HG03354 (cell line): ENCODE measurements around the gene UST.

Experiments
- ATAC-seq: cut with Tn5 transposase; IDR thresholded peaks from one replicate; pipeline ENCODE4 v1.9.1; 2021; ENCODE audit warnings: mild to moderate bottlenecking; ENCODE audit not compliant: unreplicated experiment, poor library complexity, severe bottlenecking

UST gene

GRCh38 chr6:149062653-149063348, 316.0 kb downstream of the UST start:
- no peak for ATAC-seq

GRCh38 chr6:149063468-149063867, 316.6 kb downstream of the UST start:
- no peak for ATAC-seq

GRCh38 chr6:149064001-149064659, 317.3 kb downstream of the UST start:
- no peak for ATAC-seq

GRCh38 chr6:149064660-149065015, 317.8 kb downstream of the UST start:
- no peak for ATAC-seq

GRCh38 chr6:149065121-149065520, 318.3 kb downstream of the UST start:
- no peak for ATAC-seq

- peak; percentile 99 for ATAC-seq
These were observed 319.1 kb downstream of the UST start for GRCh38 chr6:149065658-149066556.

GRCh38 chr6:149071997-149072396, 325.2 kb downstream of the UST start:
- ATAC-seq, result no peak

GRCh38 chr6:149074832-149075258, 328.0 kb downstream of the UST start:
- ATAC-seq, result no peak

- no peak for ATAC-seq
These were observed 329.0 kb downstream of the UST start for GRCh38 chr6:149075616-149076354.

GRCh38 chr6:149076355-149076734, 329.5 kb downstream of the UST start:
- ATAC-seq, result no peak

GRCh38 chr6:149077208-149077607, 330.4 kb downstream of the UST start:
- no peak for ATAC-seq

- no peak for ATAC-seq
These were observed 331.5 kb downstream of the UST start for GRCh38 chr6:149078211-149078782.

GRCh38 chr6:149079456-149079855, 332.6 kb downstream of the UST start:
- ATAC-seq, result no peak

GRCh38 chr6:149079911-149080491, 333.2 kb downstream of the UST start:
- no peak for ATAC-seq

- no peak for ATAC-seq
These were observed 333.7 kb downstream of the UST start for GRCh38 chr6:149080511-149080910.

- ATAC-seq, result no peak
These were observed 334.5 kb downstream of the UST start for GRCh38 chr6:149081281-149081680.

- ATAC-seq, result peak; percentile 82
These were observed 335.5 kb downstream of the UST start for GRCh38 chr6:149082320-149082719.

- ATAC-seq, result no peak
These were observed 337.2 kb downstream of the UST start for GRCh38 chr6:149084026-149084425.

GRCh38 chr6:149084808-149085556, 338.2 kb downstream of the UST start:
- no peak for ATAC-seq
